ENCODE results near the gene VPS11. TPM values are rescaled to one million over a fixed set of nuclear protein-coding genes. Genes with fewer than 3 reads are reported as not detected.

Gene VPS11
- total and polyA plus RNA-seq, 2 experiments from 2014 or later: 11.5 to 13.4 TPM

DNA sequence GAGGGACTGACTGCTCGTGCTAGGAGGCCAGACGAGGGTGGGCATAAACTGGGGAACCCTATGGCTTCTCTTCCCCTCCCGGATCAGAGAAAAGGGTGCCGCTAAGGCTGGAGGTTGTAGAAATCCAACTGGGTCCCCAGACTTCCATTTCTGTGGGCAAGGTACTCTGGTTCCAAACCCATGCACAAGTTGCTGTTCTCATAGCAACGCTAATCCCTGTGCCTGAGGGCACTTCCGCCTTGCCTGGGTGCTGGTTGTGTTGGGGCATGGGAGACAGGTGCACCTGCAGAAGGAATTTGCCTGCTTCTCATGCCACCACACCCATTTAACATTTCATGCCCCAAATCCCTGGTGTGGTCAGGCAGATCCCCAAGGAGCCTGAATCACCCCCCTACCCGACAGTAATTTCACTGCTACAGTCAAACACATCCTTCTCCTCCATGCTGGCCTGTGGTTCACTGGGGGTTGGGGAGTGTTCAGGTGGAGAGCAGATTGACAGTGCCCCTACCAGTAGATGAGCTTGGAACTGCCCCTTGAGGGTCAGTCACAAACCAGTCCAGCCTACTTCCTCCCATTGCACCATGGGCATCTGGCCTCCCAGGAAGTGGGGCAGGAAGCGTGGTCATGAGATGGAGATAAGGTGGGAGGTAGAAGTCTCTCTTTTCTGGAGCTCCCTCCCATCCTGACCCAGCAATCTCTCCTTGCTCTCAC lies 40.7 kb downstream of the VPS11 start:
- Histone ChIP-seq H3K4me1 (ENCODE audit: insufficient read depth) (peaks cover 23% of the 10 kb centered on the region), H3K36me3 (ENCODE audit: insufficient read depth) (no peaks in the 10 kb centered on the region), H3K4me3 (peak overlapping the region; percentile 84), H2AFZ (peak overlapping the region; percentile 89), H3K27me3 (ENCODE audit: insufficient read depth) (peaks cover 20% of the 10 kb centered on the region), H3K9me2 (ENCODE audit: insufficient read depth) (no peaks in the 10 kb centered on the region), H3K4me2 (peak overlapping the region; percentile 99), H3F3A (replicated peaks; ENCODE audit: low read depth) (peaks cover 14% of the 10 kb centered on the region), H4K20me1 (replicated peaks; ENCODE audit: insufficient read depth) (no peaks in the 10 kb centered on the region), H3K27ac (ENCODE audit: low read depth) (no peak overlapping the region), H3K79me2 (replicated peaks; ENCODE audit: insufficient read depth) (no peaks in the 10 kb centered on the region)
- peaks cover 21% of the 10 kb centered on the region for H3K27me3 Mint-ChIP-seq (ENCODE audit: insufficient read depth, low read depth, poor library complexity)
- no peak overlapping the region for H3K27ac Mint-ChIP-seq
- no peaks in the 10 kb centered on the region; the same call in 2 of the 3 replicates for H3K36me3 Mint-ChIP-seq (ENCODE audit: low read depth)
- peak; percentile 23 for ATAC-seq
- no peaks in the 10 kb centered on the region for H3K9me3 Mint-ChIP-seq
- H3K4me3 Mint-ChIP-seq: peak overlapping the region; percentile 76
- TF ChIP-seq, protein P1, sequence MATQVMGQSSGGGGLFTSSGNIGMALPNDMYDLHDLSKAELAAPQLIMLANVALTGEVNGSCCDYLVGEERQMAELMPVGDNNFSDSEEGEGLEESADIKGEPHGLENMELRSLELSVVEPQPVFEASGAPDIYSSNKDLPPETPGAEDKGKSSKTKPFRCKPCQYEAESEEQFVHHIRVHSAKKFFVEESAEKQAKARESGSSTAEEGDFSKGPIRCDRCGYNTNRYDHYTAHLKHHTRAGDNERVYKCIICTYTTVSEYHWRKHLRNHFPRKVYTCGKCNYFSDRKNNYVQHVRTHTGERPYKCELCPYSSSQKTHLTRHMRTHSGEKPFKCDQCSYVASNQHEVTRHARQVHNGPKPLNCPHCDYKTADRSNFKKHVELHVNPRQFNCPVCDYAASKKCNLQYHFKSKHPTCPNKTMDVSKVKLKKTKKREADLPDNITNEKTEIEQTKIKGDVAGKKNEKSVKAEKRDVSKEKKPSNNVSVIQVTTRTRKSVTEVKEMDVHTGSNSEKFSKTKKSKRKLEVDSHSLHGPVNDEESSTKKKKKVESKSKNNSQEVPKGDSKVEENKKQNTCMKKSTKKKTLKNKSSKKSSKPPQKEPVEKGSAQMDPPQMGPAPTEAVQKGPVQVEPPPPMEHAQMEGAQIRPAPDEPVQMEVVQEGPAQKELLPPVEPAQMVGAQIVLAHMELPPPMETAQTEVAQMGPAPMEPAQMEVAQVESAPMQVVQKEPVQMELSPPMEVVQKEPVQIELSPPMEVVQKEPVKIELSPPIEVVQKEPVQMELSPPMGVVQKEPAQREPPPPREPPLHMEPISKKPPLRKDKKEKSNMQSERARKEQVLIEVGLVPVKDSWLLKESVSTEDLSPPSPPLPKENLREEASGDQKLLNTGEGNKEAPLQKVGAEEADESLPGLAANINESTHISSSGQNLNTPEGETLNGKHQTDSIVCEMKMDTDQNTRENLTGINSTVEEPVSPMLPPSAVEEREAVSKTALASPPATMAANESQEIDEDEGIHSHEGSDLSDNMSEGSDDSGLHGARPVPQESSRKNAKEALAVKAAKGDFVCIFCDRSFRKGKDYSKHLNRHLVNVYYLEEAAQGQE (IDR thresholded peaks at IDR 0.05; ENCODE audit: unreplicated experiment): no peak
- TF ChIP-seq, protein P2, sequence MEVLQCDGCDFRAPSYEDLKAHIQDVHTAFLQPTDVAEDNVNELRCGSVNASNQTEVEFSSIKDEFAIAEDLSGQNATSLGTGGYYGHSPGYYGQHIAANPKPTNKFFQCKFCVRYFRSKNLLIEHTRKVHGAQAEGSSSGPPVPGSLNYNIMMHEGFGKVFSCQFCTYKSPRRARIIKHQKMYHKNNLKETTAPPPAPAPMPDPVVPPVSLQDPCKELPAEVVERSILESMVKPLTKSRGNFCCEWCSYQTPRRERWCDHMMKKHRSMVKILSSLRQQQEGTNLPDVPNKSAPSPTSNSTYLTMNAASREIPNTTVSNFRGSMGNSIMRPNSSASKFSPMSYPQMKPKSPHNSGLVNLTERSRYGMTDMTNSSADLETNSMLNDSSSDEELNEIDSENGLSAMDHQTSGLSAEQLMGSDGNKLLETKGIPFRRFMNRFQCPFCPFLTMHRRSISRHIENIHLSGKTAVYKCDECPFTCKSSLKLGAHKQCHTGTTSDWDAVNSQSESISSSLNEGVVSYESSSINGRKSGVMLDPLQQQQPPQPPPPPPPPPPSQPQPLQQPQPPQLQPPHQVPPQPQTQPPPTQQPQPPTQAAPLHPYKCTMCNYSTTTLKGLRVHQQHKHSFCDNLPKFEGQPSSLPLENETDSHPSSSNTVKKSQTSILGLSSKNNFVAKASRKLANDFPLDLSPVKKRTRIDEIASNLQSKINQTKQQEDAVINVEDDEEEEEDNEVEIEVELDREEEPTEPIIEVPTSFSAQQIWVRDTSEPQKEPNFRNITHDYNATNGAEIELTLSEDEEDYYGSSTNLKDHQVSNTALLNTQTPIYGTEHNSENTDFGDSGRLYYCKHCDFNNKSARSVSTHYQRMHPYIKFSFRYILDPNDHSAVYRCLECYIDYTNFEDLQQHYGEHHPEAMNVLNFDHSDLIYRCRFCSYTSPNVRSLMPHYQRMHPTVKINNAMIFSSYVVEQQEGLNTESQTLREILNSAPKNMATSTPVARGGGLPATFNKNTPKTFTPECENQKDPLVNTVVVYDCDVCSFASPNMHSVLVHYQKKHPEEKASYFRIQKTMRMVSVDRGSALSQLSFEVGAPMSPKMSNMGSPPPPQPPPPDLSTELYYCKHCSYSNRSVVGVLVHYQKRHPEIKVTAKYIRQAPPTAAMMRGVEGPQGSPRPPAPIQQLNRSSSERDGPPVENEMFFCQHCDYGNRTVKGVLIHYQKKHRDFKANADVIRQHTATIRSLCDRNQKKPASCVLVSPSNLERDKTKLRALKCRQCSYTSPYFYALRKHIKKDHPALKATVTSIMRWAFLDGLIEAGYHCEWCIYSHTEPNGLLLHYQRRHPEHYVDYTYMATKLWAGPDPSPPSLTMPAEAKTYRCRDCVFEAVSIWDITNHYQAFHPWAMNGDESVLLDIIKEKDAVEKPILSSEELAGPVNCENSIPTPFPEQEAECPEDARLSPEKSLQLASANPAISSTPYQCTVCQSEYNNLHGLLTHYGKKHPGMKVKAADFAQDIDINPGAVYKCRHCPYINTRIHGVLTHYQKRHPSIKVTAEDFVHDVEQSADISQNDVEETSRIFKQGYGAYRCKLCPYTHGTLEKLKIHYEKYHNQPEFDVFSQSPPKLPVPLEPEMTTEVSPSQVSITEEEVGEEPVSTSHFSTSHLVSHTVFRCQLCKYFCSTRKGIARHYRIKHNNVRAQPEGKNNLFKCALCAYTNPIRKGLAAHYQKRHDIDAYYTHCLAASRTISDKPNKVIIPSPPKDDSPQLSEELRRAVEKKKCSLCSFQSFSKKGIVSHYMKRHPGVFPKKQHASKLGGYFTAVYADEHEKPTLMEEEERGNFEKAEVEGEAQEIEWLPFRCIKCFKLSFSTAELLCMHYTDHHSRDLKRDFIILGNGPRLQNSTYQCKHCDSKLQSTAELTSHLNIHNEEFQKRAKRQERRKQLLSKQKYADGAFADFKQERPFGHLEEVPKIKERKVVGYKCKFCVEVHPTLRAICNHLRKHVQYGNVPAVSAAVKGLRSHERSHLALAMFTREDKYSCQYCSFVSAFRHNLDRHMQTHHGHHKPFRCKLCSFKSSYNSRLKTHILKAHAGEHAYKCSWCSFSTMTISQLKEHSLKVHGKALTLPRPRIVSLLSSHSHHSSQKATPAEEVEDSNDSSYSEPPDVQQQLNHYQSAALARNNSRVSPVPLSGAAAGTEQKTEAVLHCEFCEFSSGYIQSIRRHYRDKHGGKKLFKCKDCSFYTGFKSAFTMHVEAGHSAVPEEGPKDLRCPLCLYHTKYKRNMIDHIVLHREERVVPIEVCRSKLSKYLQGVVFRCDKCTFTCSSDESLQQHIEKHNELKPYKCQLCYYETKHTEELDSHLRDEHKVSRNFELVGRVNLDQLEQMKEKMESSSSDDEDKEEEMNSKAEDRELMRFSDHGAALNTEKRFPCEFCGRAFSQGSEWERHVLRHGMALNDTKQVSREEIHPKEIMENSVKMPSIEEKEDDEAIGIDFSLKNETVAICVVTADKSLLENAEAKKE (CRISPR knock-in tag; IDR thresholded peaks at IDR 0.05): no peak
- TF ChIP-seq JUNB (IDR thresholded peaks at IDR 0.05; ENCODE audit: unreplicated experiment) (no peak), CREB1 (CRISPR knock-in tag; IDR thresholded peaks at IDR 0.05; ENCODE audit: low read depth) (no peak), EZH2phosphoT487 (IDR thresholded peaks at IDR 0.05; ENCODE audit: unreplicated experiment) (no peak)
- DNase-seq (ENCODE audit: low spot score): peak; percentile 68
- peaks cover 28% of the 10 kb centered on the region for H3K4me1 Mint-ChIP-seq

Data from GM23338 (cell line).